Activated CD4-positive, alpha-beta T cell treated with anti-CD3 and anti-CD28 coated beads, Interleukin-2, amount 50 U/mL, for 24 hours (primary cell): ENCODE measurements around the gene CLIP3.
A peak's percentile ranks its signal among the peaks of the same experiment; 100 is the strongest.
"Not testable (repeated sequence)": the region's sequence is repeated elsewhere in the genome, so short reads cannot be mapped to it uniquely, and the experiment has no call there.

Source experiments
- DNase-seq, 2 donors: peaks; one replicate each; pipeline ENCODE4 v3.0.0-alpha.2; 2020; ENCODE audit warnings: low read depth in 1 of 2, low spot score in 1 of 2

Gene CLIP3

DNA sequence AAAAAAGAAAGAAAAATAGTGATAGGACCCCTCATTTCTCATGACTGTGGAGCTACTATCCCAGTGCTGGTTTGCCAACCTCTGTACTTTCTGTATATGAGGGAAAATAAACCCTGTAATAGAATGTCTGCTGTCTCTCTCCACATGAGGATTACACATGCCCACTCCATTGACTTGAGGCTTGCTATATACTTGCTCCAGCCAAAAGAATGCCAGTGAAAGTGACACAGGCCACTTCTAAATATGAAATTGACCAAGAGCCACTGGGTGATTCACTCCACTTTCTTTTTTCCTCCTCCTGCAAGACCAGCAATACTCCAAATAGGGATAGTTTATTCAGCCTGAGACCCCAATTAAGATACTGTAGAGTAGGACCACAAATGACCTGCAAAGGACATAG is 15.2 kb upstream of the CLIP3 start:
- no peak for DNase-seq

DNA sequence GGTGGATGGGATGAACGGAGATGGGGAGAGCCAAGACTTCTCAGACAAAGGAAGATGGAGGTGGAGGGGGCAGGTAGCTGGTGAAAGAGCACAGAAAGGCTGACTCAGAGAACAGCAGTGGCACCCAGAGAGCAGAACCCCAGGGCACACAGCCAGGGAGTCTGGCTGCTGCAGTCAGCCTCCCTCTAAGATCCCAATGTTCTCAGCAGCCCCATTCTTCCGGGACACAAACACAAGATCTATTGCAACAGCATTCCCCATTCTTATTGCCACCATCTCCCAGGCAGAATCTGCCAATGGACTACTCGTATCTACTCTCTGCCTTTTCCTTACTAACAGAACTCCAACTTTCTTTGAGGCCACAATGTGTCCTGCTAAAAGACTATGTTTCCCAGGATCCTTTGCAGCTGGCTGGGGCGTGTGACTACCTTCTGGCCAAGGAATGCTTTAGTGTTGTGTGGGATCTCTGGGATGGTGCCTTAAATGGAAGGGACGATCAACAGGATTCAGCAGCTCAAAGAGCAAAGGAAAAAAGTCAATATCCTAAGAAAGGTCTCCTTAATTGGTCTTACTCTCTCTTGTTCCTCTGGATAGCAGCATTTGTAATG is 13.9 kb upstream of the CLIP3 start:
- no peak for DNase-seq

DNA sequence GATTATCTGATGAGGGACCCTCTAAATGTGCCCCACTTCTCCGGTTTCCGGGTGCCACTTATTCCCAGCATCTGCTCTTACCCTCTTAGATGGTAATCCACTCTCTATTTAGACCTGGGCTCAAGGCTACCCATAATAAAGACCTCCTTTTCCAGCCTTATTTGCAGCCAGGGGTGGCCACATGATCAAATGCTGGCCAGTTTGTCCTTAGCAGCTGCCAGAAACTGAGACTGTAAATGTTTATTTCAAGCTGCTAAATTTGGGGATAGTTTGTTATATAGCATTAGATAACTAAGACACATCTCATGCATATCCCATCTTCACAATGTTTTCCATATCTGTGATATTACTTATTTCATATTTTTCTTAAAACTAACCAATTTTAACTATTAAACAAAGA is 11.3 kb upstream of the CLIP3 start:
- no peak for DNase-seq

DNA sequence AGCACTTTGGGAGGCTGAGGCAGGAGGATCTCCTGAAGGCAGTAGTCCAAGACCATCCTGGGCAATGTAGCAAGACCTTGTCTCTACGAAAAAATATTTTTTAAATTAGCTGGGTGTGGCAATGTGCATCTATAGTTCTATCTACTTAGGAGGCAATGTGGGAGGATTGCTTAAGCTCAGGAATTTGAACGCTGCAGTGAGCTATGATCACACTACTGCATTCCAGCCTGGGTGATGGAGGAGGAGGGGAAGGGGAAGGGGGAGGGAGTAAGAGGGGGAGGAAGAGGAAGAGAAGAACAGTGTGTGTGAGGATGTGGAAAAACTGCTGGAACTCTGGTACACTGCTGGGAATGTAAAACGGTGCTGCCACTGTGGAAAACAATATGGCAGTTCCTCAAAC is 9.2 kb upstream of the CLIP3 start:
- DNase-seq, result no peak

DNA sequence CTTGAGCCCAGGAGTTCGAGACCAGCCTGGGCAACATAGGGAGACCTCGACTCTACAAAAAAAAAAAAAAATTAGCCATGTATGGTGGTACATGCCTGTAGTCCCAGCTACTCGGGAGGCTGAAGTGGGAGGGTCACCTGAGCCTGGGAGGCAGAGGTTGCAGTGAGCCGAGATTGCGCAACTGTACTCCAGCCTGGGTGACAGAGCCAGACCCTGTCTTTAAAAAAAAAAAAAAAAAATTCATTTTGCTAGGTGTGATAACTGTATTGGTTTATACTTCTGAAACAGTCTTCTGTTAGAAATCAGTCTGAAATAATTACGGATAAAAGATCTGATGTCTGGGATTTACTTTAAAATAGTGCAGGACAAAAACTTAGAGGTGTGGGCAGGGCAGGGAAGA is 8.4 kb upstream of the CLIP3 start:
- DNase-seq, result not testable (repeated sequence)

DNA sequence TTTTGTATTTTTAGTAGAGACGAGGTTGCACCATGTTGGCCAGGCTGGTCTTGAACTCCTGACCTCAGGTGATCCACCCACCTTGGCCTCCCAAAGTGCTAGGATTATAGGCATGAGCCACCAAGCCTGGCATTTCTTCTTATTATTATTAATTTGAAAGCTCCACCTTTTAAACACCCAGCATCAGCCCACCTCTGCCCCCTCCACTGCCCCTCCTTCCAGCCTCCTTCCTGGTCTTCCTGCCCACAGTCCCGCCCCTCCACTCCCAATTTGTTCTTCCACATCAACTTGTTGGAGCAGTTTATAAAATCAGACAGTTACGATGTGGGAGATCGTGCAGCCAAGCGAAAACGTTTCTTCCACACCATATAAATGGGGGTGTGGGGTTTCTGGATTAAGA is 7.8 kb upstream of the CLIP3 start:
- DNase-seq, result no peak

DNA sequence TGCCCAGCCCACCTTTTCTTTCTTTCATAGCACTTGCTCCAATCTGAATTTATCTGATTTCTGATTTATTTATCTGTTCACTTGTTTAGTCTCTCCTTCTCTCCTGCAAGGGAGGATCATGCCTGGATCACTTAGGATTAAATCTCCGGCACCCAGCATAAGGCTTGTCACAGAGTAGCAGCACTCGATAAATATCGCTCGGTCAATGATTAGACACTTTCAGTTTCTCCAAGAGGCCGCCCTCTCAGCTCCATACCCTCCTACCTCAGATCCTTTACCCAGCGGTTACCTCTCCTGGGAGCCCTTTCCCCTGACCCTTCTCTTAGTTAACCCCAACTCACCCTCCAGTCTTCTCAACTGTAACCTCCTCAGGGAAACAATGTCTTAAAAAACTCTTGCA is 1.4 kb downstream of the CLIP3 start:
- no peak for DNase-seq

DNA sequence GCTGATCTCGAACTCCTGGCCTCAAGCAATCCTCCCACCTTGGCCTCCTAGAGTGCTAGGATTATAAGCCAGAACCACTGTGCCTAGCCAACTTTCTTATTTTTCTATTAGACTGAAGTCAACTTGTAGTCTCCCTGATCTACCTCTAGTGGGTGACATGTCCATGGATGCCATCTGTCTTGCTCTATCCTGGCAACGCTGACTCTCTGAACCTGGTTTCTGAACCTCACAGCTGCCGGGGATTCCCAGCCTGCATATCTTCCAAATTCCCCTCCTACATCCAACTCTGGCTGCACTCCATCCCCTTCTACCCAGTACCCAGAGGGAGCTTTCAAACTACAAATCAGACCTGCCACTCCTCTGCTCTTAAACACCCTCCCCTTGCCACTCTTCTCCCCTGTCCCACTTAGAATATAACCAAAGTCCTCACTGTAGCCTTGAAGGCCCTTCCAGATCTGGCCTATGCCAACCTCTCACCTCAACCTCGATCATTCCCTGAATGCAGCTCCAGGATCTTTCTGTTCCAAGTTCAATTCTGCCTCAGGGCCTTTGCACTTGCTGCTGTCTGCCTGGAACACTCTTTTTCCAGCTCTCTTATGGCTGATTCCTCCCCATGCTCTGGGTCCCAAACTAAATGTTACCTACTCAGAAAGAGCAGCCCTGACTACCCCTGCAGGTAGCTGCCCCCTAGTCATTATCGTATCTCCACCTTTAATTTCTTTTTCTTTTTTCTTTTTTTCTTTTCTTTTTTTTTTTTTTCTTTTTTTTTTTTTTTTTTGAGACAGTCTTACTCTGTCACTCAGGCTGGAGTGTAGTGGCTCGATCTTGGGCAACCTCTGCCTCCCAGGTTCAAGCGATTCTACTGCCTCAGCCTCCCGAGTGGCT is 2.2 kb downstream of the CLIP3 start:
- no peak for DNase-seq

DNA sequence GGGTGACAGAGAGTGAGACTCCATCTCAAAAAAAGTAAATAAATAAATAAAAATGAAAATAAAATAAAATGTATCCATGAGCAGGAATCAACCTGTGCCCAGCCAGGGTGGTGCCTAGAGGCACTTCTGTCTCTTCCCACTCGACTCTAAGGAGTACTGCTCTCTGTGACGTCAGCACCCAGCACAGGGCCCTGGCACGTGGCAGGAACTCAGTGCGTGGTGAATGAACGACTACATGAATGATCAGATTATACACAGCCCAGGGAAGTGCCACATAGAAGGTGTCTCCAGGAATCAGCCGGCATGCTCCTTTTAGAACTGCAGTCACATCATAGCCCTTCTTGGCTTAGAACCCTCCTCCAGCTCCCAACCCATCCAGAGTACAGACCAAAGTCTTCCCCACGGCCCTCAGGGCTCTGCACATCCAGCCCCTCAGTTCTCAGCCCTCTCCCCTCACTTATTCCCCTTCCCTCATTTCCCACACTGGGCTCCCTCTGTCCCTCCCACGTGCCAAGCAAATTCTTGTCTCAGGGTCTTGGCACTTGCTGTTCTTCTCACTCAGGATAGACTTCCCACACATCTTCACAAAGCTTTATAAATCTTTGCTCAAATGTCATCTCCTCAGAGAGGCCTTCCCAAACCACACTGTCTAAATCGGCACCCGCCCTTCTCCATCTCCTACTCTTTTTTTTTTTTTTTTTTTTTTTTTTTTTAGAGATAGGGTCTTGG is 4.2 kb downstream of the CLIP3 start:
- no peak for DNase-seq

DNA sequence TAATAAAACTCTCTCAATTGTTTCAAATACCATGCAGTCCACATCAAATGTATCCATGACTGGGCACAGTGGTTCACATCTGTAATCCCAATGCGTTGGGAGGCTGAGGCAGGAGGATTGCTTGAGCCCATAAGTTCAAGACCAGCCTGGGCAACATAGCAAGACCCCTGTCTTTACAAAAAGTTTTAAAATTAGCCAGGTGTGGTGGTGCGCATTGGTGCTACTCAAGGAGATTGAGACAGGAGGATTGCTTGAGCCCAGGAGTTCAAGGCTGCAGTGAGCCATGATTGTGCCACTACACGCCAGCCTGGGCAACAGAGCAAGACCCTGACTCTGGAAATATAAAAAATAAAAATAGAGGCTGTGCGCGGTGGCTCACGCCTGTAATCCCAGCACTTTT is 5.0 kb downstream of the CLIP3 start:
- DNase-seq, result no peak

DNA sequence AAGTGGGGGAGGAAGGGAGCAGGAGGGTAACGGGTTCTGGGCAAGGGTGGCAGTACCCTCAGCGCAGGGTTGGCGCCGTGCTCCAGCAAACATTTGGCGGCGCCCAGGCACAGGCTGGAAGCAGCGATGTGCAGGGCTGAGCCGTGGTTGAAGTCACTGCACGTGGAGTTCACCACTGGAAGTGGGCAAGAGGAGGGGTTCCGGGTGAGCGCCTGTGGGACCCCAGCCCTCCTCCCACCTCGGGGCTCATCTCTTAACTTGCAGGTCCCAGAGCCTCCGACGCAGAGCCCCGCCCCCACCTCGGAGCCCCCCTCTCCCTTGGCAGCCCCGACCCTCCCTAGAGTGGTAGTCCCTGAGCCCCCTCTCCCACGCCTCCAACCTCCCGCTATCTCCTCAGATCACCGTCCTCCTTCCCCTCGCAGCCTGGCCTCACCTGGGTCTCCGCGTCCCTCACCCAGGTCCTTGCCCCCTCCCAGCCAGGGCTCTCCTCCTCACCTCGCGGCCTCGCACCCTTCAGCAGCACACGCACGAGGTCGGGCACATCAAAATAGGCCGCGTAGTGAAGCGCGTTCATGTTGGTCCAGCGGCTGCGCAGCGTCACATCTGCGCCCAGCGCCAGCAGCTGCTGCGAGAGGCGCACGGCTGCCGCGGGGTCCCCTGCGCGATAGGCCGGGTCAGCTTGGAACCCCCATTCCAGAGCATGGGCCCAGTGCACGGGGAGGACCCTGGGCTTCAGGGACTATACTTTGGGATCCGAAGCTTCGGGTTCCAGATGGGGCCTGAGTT is 6.4 kb downstream of the CLIP3 start:
- DNase-seq, result no peak

DNA sequence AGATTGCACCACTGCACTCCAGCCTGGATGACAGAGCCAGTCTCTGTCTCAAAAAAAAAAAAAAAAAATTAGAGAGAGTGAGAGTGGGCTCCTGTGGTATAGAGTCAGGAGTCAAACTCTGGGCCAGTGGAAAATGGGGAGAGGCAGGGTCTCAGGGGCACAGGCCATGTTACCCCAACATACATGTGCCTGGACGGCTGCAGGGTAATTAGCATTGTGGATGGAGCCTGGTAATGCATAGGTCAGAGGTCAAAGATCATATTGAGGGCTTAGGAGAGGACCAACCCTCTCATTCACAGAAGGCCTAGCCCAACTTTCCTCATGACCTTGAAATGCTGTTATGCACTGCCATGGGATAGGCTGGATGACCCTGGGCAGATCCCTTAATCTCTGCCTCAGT is 7.1 kb downstream of the CLIP3 start:
- no peak for DNase-seq

DNA sequence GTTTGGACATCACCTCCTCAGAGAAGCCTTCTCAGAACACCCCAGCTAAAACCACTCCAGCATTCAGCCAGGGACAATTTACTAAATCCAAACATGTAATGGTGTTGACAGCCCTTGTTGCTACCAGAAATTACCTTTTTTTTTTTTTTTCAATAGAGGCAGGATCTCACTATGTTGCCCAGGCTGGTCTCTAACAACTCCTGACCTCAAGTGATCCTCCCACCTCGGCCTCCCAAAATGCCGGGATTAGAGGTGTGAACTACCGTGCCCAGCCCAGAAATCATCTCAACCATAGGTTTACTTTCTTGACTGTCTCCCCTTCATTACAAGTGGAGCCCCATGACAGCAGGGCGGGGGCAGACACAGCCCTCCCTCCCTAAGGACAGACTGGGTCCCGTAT is 9.2 kb downstream of the CLIP3 start:
- no peak for DNase-seq

DNA sequence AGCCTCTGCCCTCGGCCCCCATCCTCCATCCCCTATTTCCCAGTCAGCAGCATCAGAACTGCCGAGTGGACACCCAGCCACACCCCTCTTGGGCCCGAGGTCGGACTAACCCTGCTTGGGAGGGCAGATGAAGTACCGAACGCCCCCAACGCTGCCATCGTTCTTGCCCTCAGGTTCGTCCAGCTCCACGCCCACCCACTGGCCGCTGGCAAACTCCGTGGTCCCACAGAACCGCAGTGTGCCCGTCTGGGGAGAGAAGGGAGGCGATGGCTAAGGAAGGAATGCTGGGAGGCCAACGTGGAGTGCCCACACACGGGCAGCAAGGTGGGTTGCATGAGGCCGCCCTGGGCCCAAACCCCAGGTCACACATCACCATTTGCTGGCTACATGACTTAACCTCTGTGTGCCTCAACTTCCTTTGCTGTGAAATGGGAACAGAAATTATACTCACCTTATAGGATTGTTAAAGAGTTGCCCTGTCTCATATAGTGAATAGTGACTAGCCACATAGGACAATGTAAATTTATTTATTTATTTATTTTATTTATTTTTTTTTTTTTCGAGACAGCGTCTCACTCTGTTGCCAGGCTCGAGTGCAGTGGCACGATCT is 13.5 kb downstream of the CLIP3 start:
- DNase-seq, result no peak

DNA sequence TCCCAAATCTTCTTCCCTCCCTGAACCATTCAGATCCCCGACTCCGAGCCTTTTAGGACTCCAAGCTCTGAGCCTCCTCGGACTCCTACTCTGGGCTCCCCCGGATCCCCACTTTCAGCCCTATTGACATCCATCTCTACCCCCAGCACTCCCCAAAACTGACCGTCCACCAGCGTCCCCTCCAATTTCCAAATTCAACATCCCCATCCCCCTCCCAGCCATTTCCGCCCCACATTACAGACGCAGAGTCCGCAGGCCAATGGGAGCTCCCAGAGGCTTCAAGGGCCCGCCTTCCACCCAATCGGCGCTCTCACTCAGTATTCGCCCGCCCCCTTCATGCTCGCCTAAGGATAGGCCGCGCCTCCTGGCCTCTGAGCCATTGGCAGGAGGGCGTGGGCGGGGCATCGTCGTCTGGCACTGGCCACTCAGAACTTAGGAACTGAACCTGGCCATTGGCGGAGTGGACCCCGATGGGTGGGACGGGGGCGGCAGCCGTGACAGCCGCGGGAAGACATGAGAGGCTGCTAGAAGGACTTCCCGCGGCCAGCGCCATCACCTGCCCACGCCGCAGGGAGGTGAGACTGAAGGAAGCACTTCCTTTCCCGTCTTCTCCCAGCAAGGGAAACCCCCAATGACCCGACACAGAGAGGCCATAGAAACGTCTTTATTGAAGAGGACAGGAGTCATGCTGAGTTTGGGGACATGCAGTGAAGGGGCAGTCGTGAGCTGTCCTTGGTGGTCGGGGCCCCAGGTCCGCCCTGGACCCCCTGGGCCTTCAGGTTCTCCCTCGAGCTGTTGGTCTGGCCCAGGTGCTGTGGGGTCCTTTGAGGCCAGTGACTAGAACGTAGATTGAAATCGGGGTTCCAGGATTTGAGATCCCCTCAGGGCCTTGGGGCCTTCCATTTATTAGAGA is 18.4 kb downstream of the CLIP3 start, which contains the start of gene ALKBH6:
ALKBH6 (minus strand) TSS at position 202 of the 913 bp plus-strand sequence. CDS start 816 bp downstream, outside the sequence.
- DNase-seq, result peak; percentile 99

DNA sequence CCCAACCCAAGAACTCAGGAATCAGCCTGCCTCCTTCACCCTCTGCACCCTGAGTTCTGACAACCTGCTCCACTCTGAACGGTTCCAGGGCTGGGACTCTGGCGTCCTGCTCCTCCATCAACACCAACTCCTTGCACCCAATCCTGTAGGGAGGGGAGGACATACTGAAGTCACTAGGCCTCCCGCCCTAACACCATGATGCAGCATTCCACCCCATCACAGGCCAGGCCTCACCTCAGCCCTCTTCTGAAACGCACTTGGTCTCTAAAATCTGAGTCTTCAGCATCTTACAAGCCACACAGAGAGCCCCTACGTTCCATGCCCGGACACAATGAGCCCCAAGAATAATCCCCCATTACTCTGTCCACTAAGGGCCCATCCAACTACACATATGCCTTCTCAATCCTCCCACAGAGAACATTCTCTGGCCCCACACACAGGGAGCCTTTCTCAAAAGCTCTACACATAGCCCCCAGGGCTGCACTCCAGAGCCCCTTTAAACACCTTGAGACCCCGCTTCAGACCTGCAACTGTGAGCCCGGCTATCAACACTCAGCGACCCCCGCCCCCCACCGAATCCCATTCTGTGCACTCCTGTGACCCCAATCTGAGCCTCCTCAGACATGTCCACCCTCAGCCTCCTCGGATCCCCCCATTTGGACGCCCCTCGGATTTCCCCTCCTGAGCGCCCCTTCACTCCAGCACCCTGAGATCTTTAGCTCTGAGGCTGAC is 19.2 kb downstream of the CLIP3 start:
- no peak for DNase-seq

DNA sequence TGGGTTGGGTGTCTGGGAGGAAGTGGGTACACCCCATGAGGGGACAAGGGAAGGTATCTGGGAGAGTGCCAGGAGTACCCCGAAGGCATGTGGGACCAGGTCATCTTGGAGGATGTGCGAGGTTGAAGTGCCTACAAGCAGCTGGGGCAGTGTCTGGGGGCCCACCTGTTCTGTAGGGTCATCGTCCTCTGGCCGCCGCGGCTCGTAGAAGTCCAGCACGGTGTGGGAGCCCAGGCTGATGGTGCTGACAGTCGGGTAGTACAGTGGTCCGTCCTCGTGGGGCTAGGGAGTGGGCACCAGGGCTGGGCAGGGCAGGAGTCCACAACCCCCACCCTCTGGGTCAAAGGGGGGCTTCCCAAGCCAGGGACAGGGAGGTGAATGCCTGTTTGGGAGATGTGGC is 22.3 kb downstream of the CLIP3 start:
- DNase-seq, result no peak

DNA sequence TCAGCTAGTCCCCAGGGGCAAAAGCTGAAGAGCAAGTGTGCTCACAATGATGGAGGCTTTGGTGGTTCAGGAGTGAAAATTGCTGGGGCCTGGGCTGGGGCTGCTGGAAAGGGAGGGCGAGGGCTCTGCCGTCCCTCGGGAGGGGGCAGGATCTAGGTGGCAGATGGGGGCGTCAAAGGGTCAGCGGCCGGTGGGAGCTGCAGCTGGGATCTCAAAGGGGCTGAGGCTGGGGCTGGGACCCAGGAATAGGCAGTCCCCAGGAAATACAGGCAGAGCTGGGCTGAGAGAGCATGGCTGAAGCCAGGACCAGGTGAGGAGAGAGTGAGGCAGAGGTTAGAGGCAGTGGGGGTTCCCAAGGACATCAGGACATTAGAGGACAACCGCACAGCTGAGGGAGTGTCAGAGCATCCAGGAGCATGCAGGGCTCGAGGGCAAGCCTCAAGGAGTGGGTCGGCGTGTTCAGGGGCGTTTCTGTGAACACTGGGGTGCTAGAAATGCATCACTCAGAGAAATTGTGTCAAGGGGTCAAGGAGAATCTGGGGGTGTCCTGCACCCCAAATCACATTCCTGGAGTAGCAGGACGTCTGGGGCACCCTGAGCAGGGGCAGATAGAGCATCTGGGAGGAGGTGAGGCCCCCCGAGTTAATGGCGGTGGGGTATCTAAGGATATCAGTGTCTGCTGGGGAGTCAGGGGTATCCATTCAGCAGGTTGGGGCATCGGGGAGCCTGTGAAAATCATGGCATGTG is 22.9 kb downstream of the CLIP3 start:
- no peak for DNase-seq
